OCI-LY7 (cell line): Measurements from ENCODE around the gene PPARG. TPM values are rescaled to one million over a fixed set of nuclear protein-coding genes. Genes with fewer than 3 reads are reported as not detected.

ENCODE experiments used
- BruUV-seq: library from RNA; stranded (reverse); fragments of 400-500 nt; replicated peaks from 2 replicates; lab custom pipeline; 2021; lab: Mats Ljungman, UMichigan
- CTCF ChIA-PET: fragments of 300-600 bp; sonication (Branson Sonifier 250); formaldehyde crosslinking; loops from one replicate; lab custom pipeline; 2022; ENCODE audit warnings: antibody characterized with exemption; ENCODE audit not compliant: unreplicated experiment; lab: Charles Lee
- POLR2A ChIA-PET: fragments of 300-600 bp; sonication (Branson Sonifier 250); formaldehyde crosslinking; loops from one replicate; lab custom pipeline; 2022; ENCODE audit warnings: antibody characterized with exemption; lab: Charles Lee
- DNase-seq: peaks from one replicate; pipeline ENCODE4 v3.0.0-alpha.2; 2015; ENCODE audit warnings: low spot score
- H2AFZ ChIP-seq: fragments of 200-600 bp; sonication (generic), shearing (Covaris generic); 2 replicates; pipeline ENCODE4 v1.6.1; 2014; ENCODE audit warnings: mild to moderate bottlenecking, antibody characterized with exemption, low read length, moderate library complexity
- H3K27ac ChIP-seq: fragments of 200-600 bp; sonication (generic); 2 replicates; pipeline ENCODE4 v1.5.1; 2014; ENCODE audit warnings: mixed run types, low read depth, mild to moderate bottlenecking, moderate library complexity, low read length, inconsistent platforms; ENCODE audit not compliant: poor library complexity, severe bottlenecking
- H3K36me3 ChIP-seq: fragments of 200-600 bp; sonication (generic); 2 replicates; pipeline ENCODE4 v1.6.1; 2014; ENCODE audit warnings: mild to moderate bottlenecking, antibody characterized with exemption, low read length, moderate library complexity, mixed read lengths; ENCODE audit not compliant: insufficient read depth
- H3K4me1 ChIP-seq: fragments of 200-600 bp; sonication (generic); 2 replicates; pipeline ENCODE4 v1.5.1; 2014; ENCODE audit warnings: mild to moderate bottlenecking, low read length; ENCODE audit not compliant: insufficient read depth, poor library complexity, severe bottlenecking
- H3K4me2 ChIP-seq: fragments of 200-600 bp; sonication (generic); 2 replicates; pipeline ENCODE4 v1.6.1; 2014; ENCODE audit warnings: mild to moderate bottlenecking, low read length
- H3K4me3 ChIP-seq: fragments of 200-600 bp; sonication (generic); 2 replicates; pipeline ENCODE4 v1.5.1; 2014; ENCODE audit warnings: mild to moderate bottlenecking, low read depth, low read length; ENCODE audit not compliant: poor library complexity, severe bottlenecking
- H3K79me2 ChIP-seq: fragments of 200-600 bp; sonication (generic); 2 replicates; pipeline ENCODE4 v1.6.1; 2016; ENCODE audit warnings: low read depth, mild to moderate bottlenecking, low read length, moderate library complexity, mixed read lengths; ENCODE audit not compliant: insufficient read depth
- H3K9me2 ChIP-seq: fragments of 200-600 bp; sonication (generic); 2 replicates; pipeline ENCODE4 v1.6.1; 2016; ENCODE audit warnings: mild to moderate bottlenecking, low read length, mixed read lengths; ENCODE audit not compliant: insufficient read depth
- H3K9me3 ChIP-seq: fragments of 200-600 bp; sonication (generic); 2 replicates; pipeline ENCODE4 v1.6.1; 2014; ENCODE audit warnings: mild to moderate bottlenecking, mixed run types, low read length, mixed read lengths
- H4K20me1 ChIP-seq: fragments of 200-600 bp; sonication (generic); 2 replicates; pipeline ENCODE4 v1.6.1; 2014; ENCODE audit warnings: mild to moderate bottlenecking, antibody characterized with exemption, low read length, moderate library complexity, mixed read lengths; ENCODE audit not compliant: insufficient read depth
- EZH2phosphoT487 ChIP-seq: fragments of 200-600 bp; sonication (generic); IDR thresholded peaks from 2 replicates; pipeline ENCODE4 v1.6.1; 2018; ENCODE audit warnings: low read depth, borderline replicate concordance, mild to moderate bottlenecking, mixed run types, antibody characterized with exemption, low read length, moderate library complexity, mixed read lengths
- intact Hi-C: fragments of 100-400 bp; cut with micrococcal nuclease; formaldehyde crosslinking; loops from one replicate; pipeline ENCODE4 v1.10.0; 2022; ENCODE audit not compliant: unreplicated experiment
- total RNA-seq, 2 experiments: library from RNA; depleted of rRNA in 1 of 2; stranded (reverse); fragments of >200 nt in 1 of 2; shearing (Covaris generic) in 1 of 2; gene quantifications; 2 replicates each; pipeline ENCODE4 v1.2.3, GENCODE V29; 2014 to 2022
- TF ChIP-seq, protein P1 (sequence below): fragments of 200-600 bp; sonication (generic); conservative IDR thresholded peaks from 2 replicates; pipeline ENCODE4 v1.5.1; 2014; ENCODE audit warnings: mild to moderate bottlenecking, antibody characterized with exemption, low read length, moderate library complexity, mixed read lengths

Gene PPARG
- total RNA-seq, 2 experiments from 2014 or later = not detected

- Histone ChIP-seq H3K9me3 (peaks cover 10% of the 10 kb centered on the region; the same call in 1 of the 2 replicates), H4K20me1 (no peaks in the 10 kb centered on the region), H3K27ac (no peak overlapping the region), H3K4me2 (no peak overlapping the region), H2AFZ (no peak overlapping the region), H3K4me3 (no peak overlapping the region), H3K79me2 (no peaks in the 10 kb centered on the region), H3K4me1 (no peaks in the 10 kb centered on the region), H3K36me3 (no peaks in the 10 kb centered on the region), H3K9me2 (no peaks in the 10 kb centered on the region)
- POLR2A ChIA-PET = no interaction called here
- CTCF ChIA-PET = no interaction called here
- no TSS peak for BruUV-seq
- TF ChIP-seq, protein P1, sequence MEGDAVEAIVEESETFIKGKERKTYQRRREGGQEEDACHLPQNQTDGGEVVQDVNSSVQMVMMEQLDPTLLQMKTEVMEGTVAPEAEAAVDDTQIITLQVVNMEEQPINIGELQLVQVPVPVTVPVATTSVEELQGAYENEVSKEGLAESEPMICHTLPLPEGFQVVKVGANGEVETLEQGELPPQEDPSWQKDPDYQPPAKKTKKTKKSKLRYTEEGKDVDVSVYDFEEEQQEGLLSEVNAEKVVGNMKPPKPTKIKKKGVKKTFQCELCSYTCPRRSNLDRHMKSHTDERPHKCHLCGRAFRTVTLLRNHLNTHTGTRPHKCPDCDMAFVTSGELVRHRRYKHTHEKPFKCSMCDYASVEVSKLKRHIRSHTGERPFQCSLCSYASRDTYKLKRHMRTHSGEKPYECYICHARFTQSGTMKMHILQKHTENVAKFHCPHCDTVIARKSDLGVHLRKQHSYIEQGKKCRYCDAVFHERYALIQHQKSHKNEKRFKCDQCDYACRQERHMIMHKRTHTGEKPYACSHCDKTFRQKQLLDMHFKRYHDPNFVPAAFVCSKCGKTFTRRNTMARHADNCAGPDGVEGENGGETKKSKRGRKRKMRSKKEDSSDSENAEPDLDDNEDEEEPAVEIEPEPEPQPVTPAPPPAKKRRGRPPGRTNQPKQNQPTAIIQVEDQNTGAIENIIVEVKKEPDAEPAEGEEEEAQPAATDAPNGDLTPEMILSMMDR = no peak
- no peak for TF ChIP-seq EZH2phosphoT487
- intact Hi-C loops = no loop called here
- DNase-seq = no peak
These were observed 42.2 kb upstream of the PPARG start for GRCh38 chr3:12246497-12247163.

DNA sequence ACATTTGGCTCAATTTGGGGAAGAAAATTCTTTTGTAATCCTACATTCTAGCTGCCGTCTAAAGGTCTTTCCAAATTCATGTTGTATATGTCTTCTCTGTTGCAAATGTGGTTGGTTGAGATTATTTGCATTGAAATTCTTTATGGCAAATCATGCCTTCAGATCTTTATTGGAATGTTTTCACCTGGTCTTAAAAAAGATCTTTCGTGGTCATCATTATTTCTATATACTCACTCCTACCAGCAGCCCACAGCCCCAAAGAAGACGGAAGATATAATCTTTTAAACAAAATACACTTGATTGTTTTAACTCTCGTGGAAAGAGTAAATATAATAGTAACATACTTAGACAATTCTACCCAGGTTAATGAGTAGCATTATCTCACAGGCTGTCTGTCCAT is 41.5 kb upstream of the PPARG start:
- DNase-seq = no peak
- H4K20me1 ChIP-seq = no peaks in the 10 kb centered on the region
- no peak overlapping the region for H2AFZ ChIP-seq
- intact Hi-C loops = no loop called here
- no peaks in the 10 kb centered on the region for H3K4me1 ChIP-seq
- TF ChIP-seq, protein P1 = no peak
- TF ChIP-seq EZH2phosphoT487 = no peak
- H3K36me3 ChIP-seq = no peaks in the 10 kb centered on the region
- no peak overlapping the region for H3K27ac ChIP-seq
- BruUV-seq = no TSS peak
- H3K4me2 ChIP-seq = no peak overlapping the region
- H3K79me2 ChIP-seq = no peaks in the 10 kb centered on the region
- ChIA-PET CTCF (no interaction called here), POLR2A (no interaction called here)
- no peak overlapping the region for H3K4me3 ChIP-seq
- H3K9me3 ChIP-seq = peaks cover 10% of the 10 kb centered on the region; the same call in 1 of the 2 replicates
- no peaks in the 10 kb centered on the region for H3K9me2 ChIP-seq

GRCh38 chr3:12249519-12249918 is 39.4 kb upstream of the PPARG start:
- no peak for DNase-seq
- CTCF ChIA-PET = no interaction called here
- Histone ChIP-seq H4K20me1 (no peaks in the 10 kb centered on the region), H3K4me1 (no peaks in the 10 kb centered on the region), H3K9me3 (peaks cover 10% of the 10 kb centered on the region; the same call in 1 of the 2 replicates), H3K4me3 (no peak overlapping the region), H3K79me2 (no peaks in the 10 kb centered on the region), H3K9me2 (no peaks in the 10 kb centered on the region), H2AFZ (no peak overlapping the region), H3K4me2 (no peak overlapping the region), H3K36me3 (no peaks in the 10 kb centered on the region), H3K27ac (no peak overlapping the region)
- TF ChIP-seq, protein P1 = no peak
- no peak for TF ChIP-seq EZH2phosphoT487
- intact Hi-C loops = no loop called here
- no TSS peak for BruUV-seq
- POLR2A ChIA-PET = no interaction called here
